GM12874 (cell line): ENCODE measurements around the gene NUPR2.

Source experiments
- CTCF ChIP-seq: IDR thresholded peaks from 2 replicates; pipeline ENCODE4 v1.5.1; 2011; ENCODE audit warnings: low read depth, mild to moderate bottlenecking, control low read depth, low read length, moderate library complexity; ENCODE audit not compliant: insufficient read depth

Gene NUPR2

GRCh38 chr7:56087445-56087844 lies 28.8 kb downstream of the NUPR2 start:
- no peak for TF ChIP-seq CTCF

- no peak for TF ChIP-seq CTCF
Measured at GRCh38 chr7:56086761-56087160, 29.5 kb downstream of the NUPR2 start.

GRCh38 chr7:56083150-56083785 lies 32.9 kb downstream of the NUPR2 start:
- TF ChIP-seq CTCF: no peak

- no peak for TF ChIP-seq CTCF
Measured at GRCh38 chr7:56081626-56082340, 34.4 kb downstream of the NUPR2 start.

GRCh38 chr7:56079450-56080185 lies 36.6 kb downstream of the NUPR2 start:
- TF ChIP-seq CTCF: no peak

- no peak for TF ChIP-seq CTCF
Measured at GRCh38 chr7:56078196-56078595, 38.0 kb downstream of the NUPR2 start.

GRCh38 chr7:56077681-56078080 lies 38.5 kb downstream of the NUPR2 start:
- no peak for TF ChIP-seq CTCF
